ENCODE data around the gene TRERF1. TPM values are rescaled to one million over a fixed set of nuclear protein-coding genes. Genes with fewer than 3 reads are reported as not detected.

Gene TRERF1
- total RNA-seq, 1 donor from 2014 or later, result 8.7 TPM

DNA sequence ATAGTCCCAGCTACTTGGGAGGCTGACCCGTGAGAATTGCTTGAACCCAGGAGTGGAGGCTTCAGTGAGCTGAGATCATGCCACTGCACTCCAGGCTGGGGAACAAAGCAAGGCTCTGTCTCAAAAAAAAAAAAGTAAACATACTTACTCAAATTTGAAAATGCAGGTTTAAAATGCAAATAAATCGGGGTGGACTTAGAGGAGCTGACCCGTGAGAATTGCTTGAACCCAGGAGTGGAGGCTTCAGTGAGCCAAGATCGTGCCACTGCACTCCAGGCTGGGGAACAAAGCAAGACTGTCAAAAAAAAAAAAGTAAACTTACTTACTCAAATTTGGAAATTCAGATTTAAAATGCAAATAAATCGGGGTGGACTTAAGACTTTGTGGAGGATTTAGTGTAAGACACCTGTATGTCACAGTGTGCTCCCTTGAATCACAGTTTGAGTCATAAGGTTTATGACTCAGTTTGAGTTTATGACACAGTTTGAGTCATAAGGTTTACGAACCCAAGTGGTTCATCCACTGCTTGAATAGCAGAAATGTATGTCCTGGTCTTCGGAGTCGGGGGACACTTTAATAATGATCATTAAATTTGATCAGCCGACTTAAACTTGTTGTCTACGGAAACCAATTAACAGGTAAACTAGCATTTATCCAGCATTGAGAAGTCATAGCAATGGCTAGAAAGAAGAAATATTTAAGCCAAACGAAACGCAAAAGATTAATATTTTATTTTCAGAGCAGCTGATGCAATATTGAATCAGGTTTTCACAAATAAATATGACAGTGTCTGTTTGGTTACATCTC, 227.3 kb downstream of the TRERF1 start:
- H3K4me1 Mint-ChIP-seq (ENCODE audit: unreplicated experiment), result peaks cover 9% of the 10 kb centered on the region

DNA sequence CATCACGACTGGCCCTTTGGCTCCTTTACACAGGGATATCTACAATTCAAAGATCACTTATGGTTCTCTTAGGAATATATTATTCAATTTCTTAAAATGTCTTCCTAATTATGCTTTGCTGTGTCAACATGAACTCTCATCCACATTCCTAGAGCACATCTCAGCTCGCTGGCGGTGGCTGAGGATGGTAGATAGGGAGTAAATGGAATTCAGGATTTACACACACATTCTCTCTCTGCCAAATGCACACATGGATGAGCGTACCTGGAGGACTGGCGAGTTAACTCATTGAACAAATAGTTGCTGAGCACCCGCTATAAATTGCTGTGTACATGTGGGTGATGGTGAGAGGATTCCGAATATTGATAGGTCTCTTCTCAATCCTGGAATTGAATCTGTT, 229.3 kb downstream of the TRERF1 start:
- DNase-seq (ENCODE audit: low spot score), result no peak
- H3K4me3 Mint-ChIP-seq (ENCODE audit: unreplicated experiment), result no peak overlapping the region
- H3K27me3 Mint-ChIP-seq (ENCODE audit: unreplicated experiment), result peaks cover 2% of the 10 kb centered on the region
- H3K4me1 Mint-ChIP-seq (ENCODE audit: unreplicated experiment), result peaks cover 2% of the 10 kb centered on the region
- TF ChIP-seq, protein P1, sequence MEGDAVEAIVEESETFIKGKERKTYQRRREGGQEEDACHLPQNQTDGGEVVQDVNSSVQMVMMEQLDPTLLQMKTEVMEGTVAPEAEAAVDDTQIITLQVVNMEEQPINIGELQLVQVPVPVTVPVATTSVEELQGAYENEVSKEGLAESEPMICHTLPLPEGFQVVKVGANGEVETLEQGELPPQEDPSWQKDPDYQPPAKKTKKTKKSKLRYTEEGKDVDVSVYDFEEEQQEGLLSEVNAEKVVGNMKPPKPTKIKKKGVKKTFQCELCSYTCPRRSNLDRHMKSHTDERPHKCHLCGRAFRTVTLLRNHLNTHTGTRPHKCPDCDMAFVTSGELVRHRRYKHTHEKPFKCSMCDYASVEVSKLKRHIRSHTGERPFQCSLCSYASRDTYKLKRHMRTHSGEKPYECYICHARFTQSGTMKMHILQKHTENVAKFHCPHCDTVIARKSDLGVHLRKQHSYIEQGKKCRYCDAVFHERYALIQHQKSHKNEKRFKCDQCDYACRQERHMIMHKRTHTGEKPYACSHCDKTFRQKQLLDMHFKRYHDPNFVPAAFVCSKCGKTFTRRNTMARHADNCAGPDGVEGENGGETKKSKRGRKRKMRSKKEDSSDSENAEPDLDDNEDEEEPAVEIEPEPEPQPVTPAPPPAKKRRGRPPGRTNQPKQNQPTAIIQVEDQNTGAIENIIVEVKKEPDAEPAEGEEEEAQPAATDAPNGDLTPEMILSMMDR (IDR thresholded peaks at IDR 0.05; ENCODE audit: unreplicated experiment), result no peak
- H3K27ac Mint-ChIP-seq (ENCODE audit: unreplicated experiment), result no peak overlapping the region
- no peaks in the 10 kb centered on the region for H3K36me3 Mint-ChIP-seq (ENCODE audit: low read depth, unreplicated experiment)
- no peaks in the 10 kb centered on the region for H3K9me3 Mint-ChIP-seq (ENCODE audit: unreplicated experiment)

More for the DNA sequence above, 227.3 kb downstream of the TRERF1 start:
- Mint-ChIP-seq H3K4me3 (ENCODE audit: unreplicated experiment) (no peak overlapping the region), H3K27me3 (ENCODE audit: unreplicated experiment) (peaks cover 2% of the 10 kb centered on the region), H3K27ac (ENCODE audit: unreplicated experiment) (no peak overlapping the region), H3K36me3 (ENCODE audit: low read depth, unreplicated experiment) (peaks cover 6% of the 10 kb centered on the region), H3K9me3 (ENCODE audit: unreplicated experiment) (no peaks in the 10 kb centered on the region)
- DNase-seq (ENCODE audit: low spot score), result no peak
- TF ChIP-seq, protein P1 (IDR thresholded peaks at IDR 0.05; ENCODE audit: unreplicated experiment), result no peak

DNA sequence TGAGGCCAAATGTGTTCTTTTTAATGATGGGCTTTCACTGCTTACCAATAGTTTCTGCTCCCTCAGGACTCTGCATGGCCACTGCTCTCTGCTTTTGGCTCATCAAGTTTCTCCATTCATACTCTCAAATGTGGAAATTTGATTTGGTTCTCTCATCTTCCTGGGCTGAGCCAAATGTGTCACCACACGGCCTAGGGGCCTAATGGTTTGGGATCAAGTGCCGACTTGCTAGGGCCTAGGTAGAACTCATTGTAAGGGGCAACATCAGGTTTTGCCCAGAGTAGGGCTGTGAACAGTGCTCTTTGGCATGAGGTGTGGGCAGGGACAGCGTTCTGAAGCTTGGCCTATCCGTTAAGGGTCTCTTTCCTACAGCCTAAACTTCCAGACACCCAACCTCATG, 230.2 kb downstream of the TRERF1 start:
- TF ChIP-seq, protein P1 (IDR thresholded peaks at IDR 0.05; ENCODE audit: unreplicated experiment), result no peak
- Mint-ChIP-seq H3K9me3 (ENCODE audit: unreplicated experiment) (no peaks in the 10 kb centered on the region), H3K36me3 (ENCODE audit: low read depth, unreplicated experiment) (no peaks in the 10 kb centered on the region), H3K27me3 (ENCODE audit: unreplicated experiment) (peaks cover 2% of the 10 kb centered on the region), H3K4me1 (ENCODE audit: unreplicated experiment) (peaks cover 6% of the 10 kb centered on the region), H3K27ac (ENCODE audit: unreplicated experiment) (no peak overlapping the region), H3K4me3 (ENCODE audit: unreplicated experiment) (no peak overlapping the region)
- DNase-seq (ENCODE audit: low spot score), result no peak

DNA sequence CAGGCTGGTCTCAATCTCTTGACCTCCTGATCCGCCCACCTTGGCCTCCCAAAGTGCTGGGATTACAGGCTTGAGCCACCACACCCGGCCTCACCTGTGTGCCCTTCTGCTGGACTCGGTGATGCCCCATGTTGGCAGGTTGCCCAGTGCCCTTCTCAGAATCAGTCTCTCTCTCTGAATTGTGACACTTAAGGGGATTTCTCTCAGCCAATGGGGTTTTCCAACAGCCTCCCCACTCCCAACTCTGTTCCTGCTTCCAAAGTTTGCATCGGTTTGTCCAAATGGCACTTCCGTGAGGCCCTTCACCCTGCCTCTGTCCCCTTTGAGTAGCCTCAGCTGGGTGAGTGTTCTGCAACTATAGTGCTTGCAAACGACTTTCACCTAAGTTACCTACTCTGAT, 230.9 kb downstream of the TRERF1 start:
- TF ChIP-seq, protein P1 (IDR thresholded peaks at IDR 0.05; ENCODE audit: unreplicated experiment), result no peak
- H3K4me3 Mint-ChIP-seq (ENCODE audit: unreplicated experiment), result no peak overlapping the region
- H3K27me3 Mint-ChIP-seq (ENCODE audit: unreplicated experiment), result peaks cover 2% of the 10 kb centered on the region
- no peak for DNase-seq (ENCODE audit: low spot score)
- H3K9me3 Mint-ChIP-seq (ENCODE audit: unreplicated experiment), result no peaks in the 10 kb centered on the region
- no peak overlapping the region for H3K27ac Mint-ChIP-seq (ENCODE audit: unreplicated experiment)
- H3K4me1 Mint-ChIP-seq (ENCODE audit: unreplicated experiment), result peaks cover 7% of the 10 kb centered on the region
- no peaks in the 10 kb centered on the region for H3K36me3 Mint-ChIP-seq (ENCODE audit: low read depth, unreplicated experiment)
